ENCODE results near the gene DNAJB11.

GRCh38 chr3:186530415-186530814 lies 40.1 kb upstream of the DNAJB11 start:
- TF ChIP-seq, protein P1, sequence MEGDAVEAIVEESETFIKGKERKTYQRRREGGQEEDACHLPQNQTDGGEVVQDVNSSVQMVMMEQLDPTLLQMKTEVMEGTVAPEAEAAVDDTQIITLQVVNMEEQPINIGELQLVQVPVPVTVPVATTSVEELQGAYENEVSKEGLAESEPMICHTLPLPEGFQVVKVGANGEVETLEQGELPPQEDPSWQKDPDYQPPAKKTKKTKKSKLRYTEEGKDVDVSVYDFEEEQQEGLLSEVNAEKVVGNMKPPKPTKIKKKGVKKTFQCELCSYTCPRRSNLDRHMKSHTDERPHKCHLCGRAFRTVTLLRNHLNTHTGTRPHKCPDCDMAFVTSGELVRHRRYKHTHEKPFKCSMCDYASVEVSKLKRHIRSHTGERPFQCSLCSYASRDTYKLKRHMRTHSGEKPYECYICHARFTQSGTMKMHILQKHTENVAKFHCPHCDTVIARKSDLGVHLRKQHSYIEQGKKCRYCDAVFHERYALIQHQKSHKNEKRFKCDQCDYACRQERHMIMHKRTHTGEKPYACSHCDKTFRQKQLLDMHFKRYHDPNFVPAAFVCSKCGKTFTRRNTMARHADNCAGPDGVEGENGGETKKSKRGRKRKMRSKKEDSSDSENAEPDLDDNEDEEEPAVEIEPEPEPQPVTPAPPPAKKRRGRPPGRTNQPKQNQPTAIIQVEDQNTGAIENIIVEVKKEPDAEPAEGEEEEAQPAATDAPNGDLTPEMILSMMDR (IDR thresholded peaks at IDR 0.05; ENCODE audit: insufficient read depth, low read length): no peak
- TF ChIP-seq POLR2AphosphoS5 (IDR thresholded peaks at IDR 0.05; ENCODE audit: low read depth) (no peak), GABPA (IDR thresholded peaks at IDR 0.05; ENCODE audit: low read depth) (no peak), SPI1 (IDR thresholded peaks at IDR 0.05; ENCODE audit: borderline replicate concordance, low read depth) (no peak)
- TF ChIP-seq, protein P2, sequence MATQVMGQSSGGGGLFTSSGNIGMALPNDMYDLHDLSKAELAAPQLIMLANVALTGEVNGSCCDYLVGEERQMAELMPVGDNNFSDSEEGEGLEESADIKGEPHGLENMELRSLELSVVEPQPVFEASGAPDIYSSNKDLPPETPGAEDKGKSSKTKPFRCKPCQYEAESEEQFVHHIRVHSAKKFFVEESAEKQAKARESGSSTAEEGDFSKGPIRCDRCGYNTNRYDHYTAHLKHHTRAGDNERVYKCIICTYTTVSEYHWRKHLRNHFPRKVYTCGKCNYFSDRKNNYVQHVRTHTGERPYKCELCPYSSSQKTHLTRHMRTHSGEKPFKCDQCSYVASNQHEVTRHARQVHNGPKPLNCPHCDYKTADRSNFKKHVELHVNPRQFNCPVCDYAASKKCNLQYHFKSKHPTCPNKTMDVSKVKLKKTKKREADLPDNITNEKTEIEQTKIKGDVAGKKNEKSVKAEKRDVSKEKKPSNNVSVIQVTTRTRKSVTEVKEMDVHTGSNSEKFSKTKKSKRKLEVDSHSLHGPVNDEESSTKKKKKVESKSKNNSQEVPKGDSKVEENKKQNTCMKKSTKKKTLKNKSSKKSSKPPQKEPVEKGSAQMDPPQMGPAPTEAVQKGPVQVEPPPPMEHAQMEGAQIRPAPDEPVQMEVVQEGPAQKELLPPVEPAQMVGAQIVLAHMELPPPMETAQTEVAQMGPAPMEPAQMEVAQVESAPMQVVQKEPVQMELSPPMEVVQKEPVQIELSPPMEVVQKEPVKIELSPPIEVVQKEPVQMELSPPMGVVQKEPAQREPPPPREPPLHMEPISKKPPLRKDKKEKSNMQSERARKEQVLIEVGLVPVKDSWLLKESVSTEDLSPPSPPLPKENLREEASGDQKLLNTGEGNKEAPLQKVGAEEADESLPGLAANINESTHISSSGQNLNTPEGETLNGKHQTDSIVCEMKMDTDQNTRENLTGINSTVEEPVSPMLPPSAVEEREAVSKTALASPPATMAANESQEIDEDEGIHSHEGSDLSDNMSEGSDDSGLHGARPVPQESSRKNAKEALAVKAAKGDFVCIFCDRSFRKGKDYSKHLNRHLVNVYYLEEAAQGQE (IDR thresholded peaks at IDR 0.05; ENCODE audit: insufficient replicate concordance, low read depth): no peak

All from HL-60 (cell line).